IMR-90 (cell line): ENCODE measurements around the gene GAS7. TPM values are rescaled to one million over a fixed set of nuclear protein-coding genes. Genes with fewer than 3 reads are reported as not detected.

ENCODE experiments used
- ATAC-seq: fragments of 200-7000 bp; cut with Tn5 transposase; 2 replicates; pipeline ENCODE4 v1.9.1; 2020; ENCODE audit warnings: low read depth, mild to moderate bottlenecking, moderate library complexity
- BruUV-seq: library from RNA; stranded (reverse); fragments of 400-500 nt; replicated peaks from 2 replicates; lab custom pipeline; 2021; lab: Mats Ljungman, UMichigan
- CTCF ChIA-PET: fragments of 300-600 bp; formaldehyde crosslinking; extraction: SDS; loops from one replicate; lab custom pipeline; 2021; ENCODE audit warnings: antibody characterized with exemption; lab: Yijun Ruan, JAX
- POLR2A ChIA-PET: fragments of 300-600 bp; sonication (Branson Sonifier 250); formaldehyde crosslinking; loops from one replicate; lab custom pipeline; 2022; ENCODE audit warnings: antibody characterized with exemption; ENCODE audit not compliant: unreplicated experiment; lab: Charles Lee
- DNase-seq: peaks from one replicate; pipeline ENCODE4 v3.0.0; 2013
- H2AFZ ChIP-seq: replicated peaks from 2 replicates; pipeline ENCODE3; 2013; ENCODE audit warnings: low read length, mild to moderate bottlenecking; ENCODE audit not compliant: poor library complexity
- H2AK5ac ChIP-seq: 2 replicates; pipeline ENCODE4 v1.6.1; 2013; ENCODE audit warnings: low read depth, low read length, inconsistent platforms
- H2AK9ac ChIP-seq: replicated peaks from 2 replicates; pipeline ENCODE3; 2013; ENCODE audit warnings: mild to moderate bottlenecking, low read depth, low read length, moderate library complexity; ENCODE audit not compliant: poor library complexity
- H2BK120ac ChIP-seq: 2 replicates; pipeline ENCODE4 v1.6.1; 2013; ENCODE audit warnings: low read depth, low read length, inconsistent platforms
- H2BK15ac ChIP-seq: 3 replicates; pipeline ENCODE4 v1.6.1; 2013; ENCODE audit warnings: low read depth, low read length, inconsistent platforms
- H2BK20ac ChIP-seq: 2 replicates; pipeline ENCODE4 v1.6.1; 2013; ENCODE audit warnings: low read depth, mild to moderate bottlenecking, inconsistent platforms, low read length, moderate library complexity
- H2BK5ac ChIP-seq: 2 replicates; pipeline ENCODE4 v1.6.1; 2013; ENCODE audit warnings: mild to moderate bottlenecking, low read depth, low read length, inconsistent platforms; ENCODE audit not compliant: poor library complexity, severe bottlenecking
- H3K14ac ChIP-seq: replicated peaks from 2 replicates; pipeline ENCODE4 v1.6.1; 2013; ENCODE audit warnings: low read depth, low read length, inconsistent platforms
- H3K18ac ChIP-seq: 2 replicates; pipeline ENCODE4 v1.6.1; 2013; ENCODE audit warnings: low read depth, low read length, control low read depth
- H3K23ac ChIP-seq: 2 replicates; pipeline ENCODE4 v1.6.1; 2013; ENCODE audit warnings: low read depth, low read length, inconsistent platforms
- H3K27ac ChIP-seq: 2 replicates; pipeline ENCODE4 v1.5.1; 2013; ENCODE audit warnings: mild to moderate bottlenecking, control low read depth, low read length; ENCODE audit not compliant: insufficient read depth
- H3K27me3 ChIP-seq: 2 replicates; pipeline ENCODE4 v1.6.1; 2013; ENCODE audit warnings: low read length; ENCODE audit not compliant: control insufficient read depth, insufficient read depth
- H3K36me3 ChIP-seq: 2 replicates; pipeline ENCODE4 v1.6.1; 2013; ENCODE audit warnings: low read length, mixed read lengths; ENCODE audit not compliant: control insufficient read depth, insufficient read depth
- H3K4ac ChIP-seq: 2 replicates; pipeline ENCODE4 v1.6.1; 2013; ENCODE audit warnings: low read depth, low read length, inconsistent platforms
- H3K4me1 ChIP-seq: 2 replicates; pipeline ENCODE4 v1.6.1; 2013; ENCODE audit warnings: low read length, mixed read lengths; ENCODE audit not compliant: control insufficient read depth, insufficient read depth
- H3K4me2 ChIP-seq: 2 replicates; pipeline ENCODE4 v1.6.1; 2013; ENCODE audit warnings: low read depth, mild to moderate bottlenecking, control low read depth, low read length, moderate library complexity
- H3K4me3 ChIP-seq: 2 replicates; pipeline ENCODE4 v1.5.1; 2013; ENCODE audit warnings: low read depth, mild to moderate bottlenecking, control low read depth, low read length, moderate library complexity; ENCODE audit not compliant: insufficient read depth
- H3K56ac ChIP-seq: 2 replicates; pipeline ENCODE4 v1.6.1; 2013; ENCODE audit warnings: low read length, inconsistent platforms; ENCODE audit not compliant: insufficient read depth; ENCODE audit errors: extremely low read depth
- H3K79me1 ChIP-seq, 2 experiments: 2 replicates each; pipeline ENCODE4 v1.6.1; 2013; ENCODE audit warnings: low read length in 2 of 2, inconsistent platforms in 1 of 2, low read depth in 1 of 2
- H3K9ac ChIP-seq: 2 replicates; pipeline ENCODE4 v1.6.1; 2013; ENCODE audit warnings: low read depth, low read length, control low read depth
- H3K9me1 ChIP-seq: 2 replicates; pipeline ENCODE4 v1.6.1; 2013; ENCODE audit warnings: low read length, inconsistent platforms; ENCODE audit not compliant: insufficient read depth
- H3K9me3 ChIP-seq: 2 replicates; pipeline ENCODE4 v1.6.1; 2013; ENCODE audit warnings: low read length; ENCODE audit not compliant: control insufficient read depth, insufficient read depth
- H4K20me1 ChIP-seq: 2 replicates; pipeline ENCODE4 v1.6.1; 2013; ENCODE audit warnings: low read length, inconsistent platforms; ENCODE audit not compliant: insufficient read depth
- H4K5ac ChIP-seq: 2 replicates; pipeline ENCODE4 v1.6.1; 2013; ENCODE audit warnings: mild to moderate bottlenecking, low read depth, low read length, control low read depth
- H4K8ac ChIP-seq, 2 experiments: 2 replicates each; pipeline ENCODE4 v1.6.1; 2013; ENCODE audit warnings: low read depth in 2 of 2, low read length in 2 of 2, control low read depth in 1 of 2, inconsistent platforms in 1 of 2
- H4K91ac ChIP-seq: 2 replicates; pipeline ENCODE4 v1.6.1; 2013; ENCODE audit warnings: low read depth, low read length, inconsistent platforms; ENCODE audit not compliant: insufficient read depth
- CEBPB ChIP-seq: IDR thresholded peaks from 2 replicates; pipeline ENCODE4 v1.6.1; 2012; ENCODE audit warnings: low read depth, low read length, improper control_type of control experiment
- MAZ ChIP-seq: IDR thresholded peaks from 2 replicates; pipeline ENCODE4 v1.6.1; 2012; ENCODE audit warnings: low read depth, mild to moderate bottlenecking, low read length, improper control_type of control experiment, moderate library complexity, borderline replicate concordance
- RAD21 ChIP-seq: IDR thresholded peaks from 2 replicates; pipeline ENCODE4 v1.6.1; 2012; ENCODE audit warnings: low read length, improper control_type of control experiment
- whole genome bisulfite sequencing, 2 experiments: methylation state at CpG; one replicate each; pipeline versions ENCODE4 v1.1.5 to v1.1.7; 2013; ENCODE audit warnings: missing lambda C conversion rate in 2 of 2; ENCODE audit not compliant: insufficient read length in 1 of 2; ENCODE audit errors: extremely low coverage in 2 of 2; 5-methylcytosine and 5-hydroxymethylcytosine counted together
- dilution Hi-C: fragments of 300-500 bp; cut with HindIII; formaldehyde crosslinking; loops from one replicate; pipeline ENCODE4 v1.14.3; 2018; ENCODE audit warnings: low sequenced_read_pairs; ENCODE audit not compliant: unreplicated experiment
- in situ Hi-C: fragments of 300-500 bp; cut with MboI; formaldehyde crosslinking; loops from 3 replicates; pipeline ENCODE4 v1.14.3; 2019; ENCODE audit warnings: low sequenced_read_pairs, inconsistent platforms, mixed read lengths
- intact Hi-C: fragments of 100-400 bp; cut with micrococcal nuclease; formaldehyde crosslinking; loops from 2 replicates; pipeline ENCODE4 v1.10.0; 2022
- polyA plus RNA-seq, 3 experiments: library from polyadenylated mRNA; depleted of rRNA; stranded (reverse); fragments of >200 nt; gene quantifications; 2 replicates each; pipeline ENCODE4 v1.2.3, GENCODE V29; 2012; ENCODE audit warnings: low replicate concordance in 1 of 3
- total RNA-seq: library from RNA; depleted of rRNA; stranded (reverse); fragments of >200 nt; gene quantifications from 2 replicates; pipeline ENCODE4 v1.2.3, GENCODE V29; 2012
- TF ChIP-seq, protein P1 (sequence below): fragments of 150-350 bp; IDR thresholded peaks from 2 replicates; pipeline ENCODE4 v1.6.1; 2016; ENCODE audit warnings: low read depth, mild to moderate bottlenecking, low read length, moderate library complexity, borderline replicate concordance

Gene GAS7
- total and polyA plus RNA-seq, 2 of the 4 experiments (the other 2 are of a cell fraction): 4.6 to 5.0 TPM

DNA sequence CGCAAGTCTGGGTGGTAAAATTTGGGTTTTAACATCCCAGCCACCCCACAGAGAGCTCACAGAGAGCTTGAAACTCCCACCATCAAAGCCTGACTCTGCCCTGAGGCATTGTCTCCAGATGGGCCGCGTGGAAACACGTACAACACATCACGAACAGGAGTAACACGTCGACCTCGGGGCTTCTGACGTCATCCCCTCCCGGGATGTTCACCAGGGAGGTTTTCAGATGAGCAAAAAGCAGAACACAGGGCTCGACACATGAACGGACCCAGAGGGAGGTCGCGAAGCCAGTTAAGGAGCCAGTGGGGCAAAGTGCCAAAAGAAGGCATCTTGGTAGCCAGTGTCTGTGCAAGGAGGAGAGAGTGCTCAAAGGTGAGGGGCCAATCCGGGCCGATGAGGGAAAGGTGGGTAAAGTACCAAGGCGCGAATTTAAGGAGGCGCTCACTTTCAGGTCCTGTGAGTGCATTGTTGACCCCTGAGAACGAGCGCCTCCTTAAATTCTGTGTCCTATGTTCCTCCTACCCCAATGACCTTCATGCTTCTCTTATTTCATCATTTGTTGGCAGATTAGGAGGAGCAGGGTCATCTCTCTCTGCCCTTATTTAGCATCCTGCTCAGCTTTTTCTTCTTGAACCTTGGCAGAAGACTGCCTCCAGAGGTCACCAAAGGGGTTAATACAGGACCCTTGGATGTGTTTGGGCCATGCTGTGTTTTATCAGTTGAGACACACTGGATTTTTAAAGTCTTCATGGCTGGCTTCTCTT lies 298.9 kb downstream of the GAS7 start (continued):
- no peak for TF ChIP-seq MAZ

DNA sequence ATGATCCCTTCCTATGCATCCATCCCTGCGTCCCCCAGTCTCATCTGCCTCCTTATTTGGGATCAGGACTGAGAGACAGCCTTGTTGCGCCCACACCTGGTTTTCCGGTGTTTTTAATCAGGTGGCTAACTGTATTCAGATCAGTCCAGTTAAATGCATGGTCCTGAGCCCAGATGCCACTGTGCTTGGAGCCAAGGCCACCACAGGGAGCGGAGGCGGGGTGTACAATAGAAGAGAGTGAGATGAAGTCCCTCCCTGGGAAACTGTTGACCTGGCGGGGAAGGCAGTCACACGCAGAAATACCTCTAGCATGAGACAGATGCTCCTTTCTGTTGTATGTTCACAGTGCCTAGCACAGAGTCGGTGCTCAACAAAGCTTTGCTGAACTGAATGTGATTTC lies 299.6 kb downstream of the GAS7 start:
- intact Hi-C loops: no loop called here
- Histone ChIP-seq H3K4me1 (peaks cover 14% of the 10 kb centered on the region), H2AK9ac (no peak overlapping the region), H3K36me3 (no peaks in the 10 kb centered on the region), H3K56ac (no peak overlapping the region), H3K4me3 (no peak overlapping the region), H3K4ac (no peak overlapping the region), H3K9ac (no peak overlapping the region), H2BK15ac (no peak overlapping the region), H4K5ac (no peak overlapping the region), H2BK5ac (no peak overlapping the region), H3K23ac (no peak overlapping the region), H3K4me2 (no peak overlapping the region), H4K20me1 (no peaks in the 10 kb centered on the region), H4K8ac (no peak overlapping the region), H3K79me1 (no peaks in the 10 kb centered on the region), H3K18ac (no peak overlapping the region), H2BK20ac (no peak overlapping the region), H3K27ac (no peak overlapping the region), H2BK120ac (no peak overlapping the region), H2AK5ac (no peak overlapping the region), H3K27me3 (no peaks in the 10 kb centered on the region; the same call in 1 of the 2 replicates), H3K14ac (no peak overlapping the region), H2AFZ (no peak overlapping the region), H3K9me3 (no peaks in the 10 kb centered on the region), H4K91ac (no peak overlapping the region), H3K9me1 (no peaks in the 10 kb centered on the region)
- no peak for DNase-seq
- CTCF ChIA-PET: interaction anchor here (0.8 kb wide), 1 partner anchor 9 kb away, joined by 3 read pairs; no protein-coding TSS in a partner anchor
- ATAC-seq: no peak
- in situ Hi-C loops: no loop called here
- WGBS, 2 experiments: 100% methylated on average over 2 of the region's 8 CpGs; no CpG with 5 or more reads in 1 of the 2 experiments
- TF ChIP-seq MAZ (no peak), CEBPB (no peak), RAD21 (no peak)
- TF ChIP-seq, protein P1, sequence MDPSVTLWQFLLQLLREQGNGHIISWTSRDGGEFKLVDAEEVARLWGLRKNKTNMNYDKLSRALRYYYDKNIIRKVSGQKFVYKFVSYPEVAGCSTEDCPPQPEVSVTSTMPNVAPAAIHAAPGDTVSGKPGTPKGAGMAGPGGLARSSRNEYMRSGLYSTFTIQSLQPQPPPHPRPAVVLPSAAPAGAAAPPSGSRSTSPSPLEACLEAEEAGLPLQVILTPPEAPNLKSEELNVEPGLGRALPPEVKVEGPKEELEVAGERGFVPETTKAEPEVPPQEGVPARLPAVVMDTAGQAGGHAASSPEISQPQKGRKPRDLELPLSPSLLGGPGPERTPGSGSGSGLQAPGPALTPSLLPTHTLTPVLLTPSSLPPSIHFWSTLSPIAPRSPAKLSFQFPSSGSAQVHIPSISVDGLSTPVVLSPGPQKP: no peak
- POLR2A ChIA-PET: no interaction called here
- no TSS peak for BruUV-seq
- dilution Hi-C loops: no loop called here
